ENCODE measurements around the gene UPB1. TPM values are rescaled to one million over a fixed set of nuclear protein-coding genes. Genes with fewer than 3 reads are reported as not detected.
A peak's percentile ranks its signal among the peaks of the same experiment; 100 is the strongest.

UPB1 gene
- total RNA-seq, 1 experiment from 2014 or later = 0.09 TPM

DNA sequence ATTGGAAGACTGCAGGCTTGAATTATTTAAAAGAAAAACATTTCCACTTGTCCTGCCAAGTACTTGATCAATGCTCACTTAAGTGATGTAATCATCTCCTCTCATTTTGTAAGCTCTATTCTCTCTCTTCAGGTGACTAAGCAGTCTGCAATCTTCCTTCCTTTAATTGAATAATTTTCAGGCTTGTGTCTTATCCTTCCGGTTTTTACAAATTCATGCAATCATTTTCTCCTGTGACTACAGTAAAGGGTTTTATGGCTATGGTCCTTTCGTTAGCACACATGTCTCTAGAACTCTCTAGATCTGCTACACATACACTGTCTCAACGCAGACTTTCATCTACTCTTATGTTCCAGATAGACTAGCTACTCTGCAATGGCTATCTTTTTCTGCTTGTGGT, 12.6 kb upstream of the UPB1 start:
- Mint-ChIP-seq H3K27ac (no peak overlapping the region; the same call in 1 of the 2 replicates), H3K4me1 (peaks cover 5% of the 10 kb centered on the region), H3K27me3 (ENCODE audit: low read depth) (no peaks in the 10 kb centered on the region), H3K9me3 (no peaks in the 10 kb centered on the region), H3K36me3 (no peaks in the 10 kb centered on the region), H3K4me3 (no peak overlapping the region)
- CTCF ChIA-PET = interaction anchor here (0.6 to 2.9 kb wide), 6 partner anchors 20 to 62 kb away, joined by 3 to 20 read pairs (median 3); no protein-coding TSS in a partner anchor
- DNase-seq (ENCODE audit: low spot score) (no peak), ATAC-seq (no peak)
- POLR2A ChIA-PET = no interaction called here
- TF ChIP-seq, protein P1, sequence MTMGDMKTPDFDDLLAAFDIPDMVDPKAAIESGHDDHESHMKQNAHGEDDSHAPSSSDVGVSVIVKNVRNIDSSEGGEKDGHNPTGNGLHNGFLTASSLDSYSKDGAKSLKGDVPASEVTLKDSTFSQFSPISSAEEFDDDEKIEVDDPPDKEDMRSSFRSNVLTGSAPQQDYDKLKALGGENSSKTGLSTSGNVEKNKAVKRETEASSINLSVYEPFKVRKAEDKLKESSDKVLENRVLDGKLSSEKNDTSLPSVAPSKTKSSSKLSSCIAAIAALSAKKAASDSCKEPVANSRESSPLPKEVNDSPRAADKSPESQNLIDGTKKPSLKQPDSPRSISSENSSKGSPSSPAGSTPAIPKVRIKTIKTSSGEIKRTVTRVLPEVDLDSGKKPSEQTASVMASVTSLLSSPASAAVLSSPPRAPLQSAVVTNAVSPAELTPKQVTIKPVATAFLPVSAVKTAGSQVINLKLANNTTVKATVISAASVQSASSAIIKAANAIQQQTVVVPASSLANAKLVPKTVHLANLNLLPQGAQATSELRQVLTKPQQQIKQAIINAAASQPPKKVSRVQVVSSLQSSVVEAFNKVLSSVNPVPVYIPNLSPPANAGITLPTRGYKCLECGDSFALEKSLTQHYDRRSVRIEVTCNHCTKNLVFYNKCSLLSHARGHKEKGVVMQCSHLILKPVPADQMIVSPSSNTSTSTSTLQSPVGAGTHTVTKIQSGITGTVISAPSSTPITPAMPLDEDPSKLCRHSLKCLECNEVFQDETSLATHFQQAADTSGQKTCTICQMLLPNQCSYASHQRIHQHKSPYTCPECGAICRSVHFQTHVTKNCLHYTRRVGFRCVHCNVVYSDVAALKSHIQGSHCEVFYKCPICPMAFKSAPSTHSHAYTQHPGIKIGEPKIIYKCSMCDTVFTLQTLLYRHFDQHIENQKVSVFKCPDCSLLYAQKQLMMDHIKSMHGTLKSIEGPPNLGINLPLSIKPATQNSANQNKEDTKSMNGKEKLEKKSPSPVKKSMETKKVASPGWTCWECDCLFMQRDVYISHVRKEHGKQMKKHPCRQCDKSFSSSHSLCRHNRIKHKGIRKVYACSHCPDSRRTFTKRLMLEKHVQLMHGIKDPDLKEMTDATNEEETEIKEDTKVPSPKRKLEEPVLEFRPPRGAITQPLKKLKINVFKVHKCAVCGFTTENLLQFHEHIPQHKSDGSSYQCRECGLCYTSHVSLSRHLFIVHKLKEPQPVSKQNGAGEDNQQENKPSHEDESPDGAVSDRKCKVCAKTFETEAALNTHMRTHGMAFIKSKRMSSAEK (CRISPR knock-in tag; IDR thresholded peaks at IDR 0.05; ENCODE audit: borderline replicate concordance) = no peak
- TF ChIP-seq GABPB1 (CRISPR knock-in tag; IDR thresholded peaks at IDR 0.05) = peak; percentile 90

DNA sequence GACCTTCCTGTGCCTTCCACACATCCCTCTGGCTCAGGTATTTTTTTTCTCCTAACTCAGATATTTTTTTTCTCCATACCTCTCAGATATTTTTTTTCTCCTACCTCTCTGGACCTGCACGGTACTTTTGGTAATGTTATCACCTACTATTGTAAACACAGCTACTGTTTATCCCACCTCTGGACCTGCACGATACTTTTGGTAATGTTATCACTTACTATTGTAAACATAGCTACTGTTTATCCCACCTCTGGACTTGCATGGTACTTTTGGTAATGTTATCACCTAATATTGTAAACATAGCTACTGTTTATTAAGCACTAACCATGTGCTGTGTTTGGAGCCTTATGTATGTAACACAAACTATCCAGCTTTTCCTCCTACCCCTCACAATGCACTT, 12.1 kb upstream of the UPB1 start:
- no peak overlapping the region for H3K4me3 Mint-ChIP-seq
- TF ChIP-seq, protein P2, sequence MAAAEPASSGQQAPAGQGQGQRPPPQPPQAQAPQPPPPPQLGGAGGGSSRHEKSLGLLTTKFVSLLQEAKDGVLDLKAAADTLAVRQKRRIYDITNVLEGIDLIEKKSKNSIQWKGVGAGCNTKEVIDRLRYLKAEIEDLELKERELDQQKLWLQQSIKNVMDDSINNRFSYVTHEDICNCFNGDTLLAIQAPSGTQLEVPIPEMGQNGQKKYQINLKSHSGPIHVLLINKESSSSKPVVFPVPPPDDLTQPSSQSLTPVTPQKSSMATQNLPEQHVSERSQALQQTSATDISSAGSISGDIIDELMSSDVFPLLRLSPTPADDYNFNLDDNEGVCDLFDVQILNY (CRISPR knock-in tag; IDR thresholded peaks at IDR 0.05) = no peak
- TF ChIP-seq, protein P3, sequence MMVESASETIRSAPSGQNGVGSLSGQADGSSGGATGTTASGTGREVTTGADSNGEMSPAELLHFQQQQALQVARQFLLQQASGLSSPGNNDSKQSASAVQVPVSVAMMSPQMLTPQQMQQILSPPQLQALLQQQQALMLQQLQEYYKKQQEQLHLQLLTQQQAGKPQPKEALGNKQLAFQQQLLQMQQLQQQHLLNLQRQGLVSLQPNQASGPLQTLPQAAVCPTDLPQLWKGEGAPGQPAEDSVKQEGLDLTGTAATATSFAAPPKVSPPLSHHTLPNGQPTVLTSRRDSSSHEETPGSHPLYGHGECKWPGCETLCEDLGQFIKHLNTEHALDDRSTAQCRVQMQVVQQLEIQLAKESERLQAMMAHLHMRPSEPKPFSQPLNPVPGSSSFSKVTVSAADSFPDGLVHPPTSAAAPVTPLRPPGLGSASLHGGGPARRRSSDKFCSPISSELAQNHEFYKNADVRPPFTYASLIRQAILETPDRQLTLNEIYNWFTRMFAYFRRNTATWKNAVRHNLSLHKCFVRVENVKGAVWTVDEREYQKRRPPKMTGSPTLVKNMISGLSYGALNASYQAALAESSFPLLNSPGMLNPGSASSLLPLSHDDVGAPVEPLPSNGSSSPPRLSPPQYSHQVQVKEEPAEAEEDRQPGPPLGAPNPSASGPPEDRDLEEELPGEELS (CRISPR knock-in tag; IDR thresholded peaks at IDR 0.05) = no peak
- no peak for TF ChIP-seq PRRX2 (CRISPR knock-in tag; IDR thresholded peaks at IDR 0.05)
- TF ChIP-seq, protein P4, sequence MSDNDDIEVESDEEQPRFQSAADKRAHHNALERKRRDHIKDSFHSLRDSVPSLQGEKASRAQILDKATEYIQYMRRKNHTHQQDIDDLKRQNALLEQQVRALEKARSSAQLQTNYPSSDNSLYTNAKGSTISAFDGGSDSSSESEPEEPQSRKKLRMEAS (CRISPR knock-in tag; IDR thresholded peaks at IDR 0.05) = no peak
- no peak for TF ChIP-seq ZNF317 (CRISPR knock-in tag; IDR thresholded peaks at IDR 0.05; ENCODE audit: borderline replicate concordance, low read depth)
- no peak for TF ChIP-seq CREM (CRISPR knock-in tag; IDR thresholded peaks at IDR 0.05)
- TF ChIP-seq, protein P5, sequence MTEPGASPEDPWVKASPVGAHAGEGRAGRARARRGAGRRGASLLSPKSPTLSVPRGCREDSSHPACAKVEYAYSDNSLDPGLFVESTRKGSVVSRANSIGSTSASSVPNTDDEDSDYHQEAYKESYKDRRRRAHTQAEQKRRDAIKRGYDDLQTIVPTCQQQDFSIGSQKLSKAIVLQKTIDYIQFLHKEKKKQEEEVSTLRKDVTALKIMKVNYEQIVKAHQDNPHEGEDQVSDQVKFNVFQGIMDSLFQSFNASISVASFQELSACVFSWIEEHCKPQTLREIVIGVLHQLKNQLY (CRISPR knock-in tag; IDR thresholded peaks at IDR 0.05) = no peak
- no peak for TF ChIP-seq ZNF263 (CRISPR knock-in tag; IDR thresholded peaks at IDR 0.05; ENCODE audit: low read depth)
- ChIA-PET POLR2A (no interaction called here), CTCF (interaction anchor here (0.9 to 2.9 kb wide), 4 partner anchors 19 to 62 kb away, joined by 3 to 20 read pairs (median 4); no protein-coding TSS in a partner anchor)
- no peaks in the 10 kb centered on the region for H3K9me3 Mint-ChIP-seq
- no peak for ATAC-seq
- H3K27me3 Mint-ChIP-seq (ENCODE audit: low read depth) = no peaks in the 10 kb centered on the region
- no peak for DNase-seq (ENCODE audit: low spot score)
- no peaks in the 10 kb centered on the region for H3K36me3 Mint-ChIP-seq
- no peak overlapping the region for H3K27ac Mint-ChIP-seq
- peaks cover 5% of the 10 kb centered on the region for H3K4me1 Mint-ChIP-seq

DNA sequence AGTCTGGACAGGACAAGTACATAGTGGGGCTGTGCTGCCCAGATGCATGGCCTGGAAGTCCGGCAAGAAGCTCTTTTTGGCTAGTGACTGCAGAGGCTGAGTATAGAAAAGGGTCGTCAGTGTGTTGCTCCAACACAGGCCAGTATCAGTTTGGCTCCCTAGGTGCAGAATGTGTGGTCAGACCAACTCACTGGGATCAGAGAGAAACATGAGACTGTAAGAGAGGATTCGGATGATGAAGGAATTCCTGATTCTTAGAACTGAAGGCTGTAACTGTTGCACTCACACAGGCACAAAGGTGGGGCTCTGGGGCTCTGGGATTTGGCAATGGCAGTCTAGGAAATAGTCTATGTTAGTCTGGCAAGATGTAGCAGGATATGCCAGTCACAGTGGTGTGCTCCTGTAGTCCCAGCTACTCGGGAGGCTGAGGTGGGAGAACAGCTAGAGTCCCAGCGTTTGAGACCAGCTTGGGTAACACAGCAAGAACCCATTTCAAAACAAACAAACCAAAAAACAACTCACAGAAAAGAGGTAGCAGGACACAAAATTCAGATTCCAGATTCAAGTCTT, 11.1 kb upstream of the UPB1 start:
- H3K27me3 Mint-ChIP-seq (ENCODE audit: low read depth) = 0 out of 2 replicates have a peak, but pooled peaks cover under 1% of the 10 kb centered on the region
- DNase-seq (ENCODE audit: low spot score) (no peak), ATAC-seq (no peak)
- H3K27ac Mint-ChIP-seq = no peak overlapping the region
- peaks cover 5% of the 10 kb centered on the region for H3K4me1 Mint-ChIP-seq
- no peak overlapping the region for H3K4me3 Mint-ChIP-seq
- no peaks in the 10 kb centered on the region for H3K36me3 Mint-ChIP-seq
- CTCF ChIA-PET = interaction anchor here (1.9 to 2.9 kb wide), 2 partner anchors 23 to 63 kb away, joined by 6 to 20 read pairs; no protein-coding TSS in a partner anchor
- POLR2A ChIA-PET = no interaction called here
- no peaks in the 10 kb centered on the region for H3K9me3 Mint-ChIP-seq
- TF ChIP-seq IRF2 (CRISPR knock-in tag; IDR thresholded peaks at IDR 0.05; ENCODE audit: borderline replicate concordance, low read depth) = no peak
- TF ChIP-seq, protein P5 (CRISPR knock-in tag; IDR thresholded peaks at IDR 0.05) = no peak
- TF ChIP-seq RELA (CRISPR knock-in tag; IDR thresholded peaks at IDR 0.05; ENCODE audit: borderline replicate concordance) = no peak
- no peak for TF ChIP-seq TEAD1 (CRISPR knock-in tag; IDR thresholded peaks at IDR 0.05)
- TF ChIP-seq, protein P6, sequence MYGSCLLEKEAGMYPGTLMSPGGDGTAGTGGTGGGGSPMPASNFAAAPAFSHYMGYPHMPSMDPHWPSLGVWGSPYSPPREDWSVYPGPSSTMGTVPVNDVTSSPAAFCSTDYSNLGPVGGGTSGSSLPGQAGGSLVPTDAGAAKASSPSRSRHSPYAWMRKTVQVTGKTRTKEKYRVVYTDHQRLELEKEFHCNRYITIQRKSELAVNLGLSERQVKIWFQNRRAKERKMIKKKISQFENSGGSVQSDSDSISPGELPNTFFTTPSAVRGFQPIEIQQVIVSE (CRISPR knock-in tag; IDR thresholded peaks at IDR 0.05; ENCODE audit: borderline replicate concordance) = no peak
- no peak for TF ChIP-seq CBFB (CRISPR knock-in tag; IDR thresholded peaks at IDR 0.05; ENCODE audit: low read depth)
- TF ChIP-seq ELF4 (CRISPR knock-in tag; IDR thresholded peaks at IDR 0.05; ENCODE audit: low read depth) = no peak
- no peak for TF ChIP-seq EMX1 (CRISPR knock-in tag; IDR thresholded peaks at IDR 0.05)
- TF ChIP-seq ZBTB21 (CRISPR knock-in tag; IDR thresholded peaks at IDR 0.05; ENCODE audit: borderline replicate concordance) = no peak
- TF ChIP-seq CREM (CRISPR knock-in tag; IDR thresholded peaks at IDR 0.05) = no peak

Data from WTC11 (cell line).